Measurements from ENCODE around the gene RILPL2.

The RILPL2 gene

GRCh38 chr12:123445388-123446332 lies 9.2 kb upstream of the RILPL2 start:
- TF ChIP-seq RAD21 (IDR thresholded peaks at IDR 0.05; ENCODE audit: low read depth) (no peak), FOXM1 (IDR thresholded peaks at IDR 0.05; ENCODE audit: borderline replicate concordance, low read depth) (no peak), NFIC (IDR thresholded peaks at IDR 0.05) (no peak), REST (IDR thresholded peaks at IDR 0.05; ENCODE audit: low read depth) (no peak), USF1 (IDR thresholded peaks at IDR 0.05) (no peak), CREB1 (IDR thresholded peaks at IDR 0.05; ENCODE audit: low read depth) (no peak), YY1 (IDR thresholded peaks at IDR 0.05; ENCODE audit: low read depth) (no peak), CEBPB (IDR thresholded peaks at IDR 0.05) (no peak)
- TF ChIP-seq, protein P1, sequence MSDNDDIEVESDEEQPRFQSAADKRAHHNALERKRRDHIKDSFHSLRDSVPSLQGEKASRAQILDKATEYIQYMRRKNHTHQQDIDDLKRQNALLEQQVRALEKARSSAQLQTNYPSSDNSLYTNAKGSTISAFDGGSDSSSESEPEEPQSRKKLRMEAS (IDR thresholded peaks at IDR 0.05): no peak

DNA sequence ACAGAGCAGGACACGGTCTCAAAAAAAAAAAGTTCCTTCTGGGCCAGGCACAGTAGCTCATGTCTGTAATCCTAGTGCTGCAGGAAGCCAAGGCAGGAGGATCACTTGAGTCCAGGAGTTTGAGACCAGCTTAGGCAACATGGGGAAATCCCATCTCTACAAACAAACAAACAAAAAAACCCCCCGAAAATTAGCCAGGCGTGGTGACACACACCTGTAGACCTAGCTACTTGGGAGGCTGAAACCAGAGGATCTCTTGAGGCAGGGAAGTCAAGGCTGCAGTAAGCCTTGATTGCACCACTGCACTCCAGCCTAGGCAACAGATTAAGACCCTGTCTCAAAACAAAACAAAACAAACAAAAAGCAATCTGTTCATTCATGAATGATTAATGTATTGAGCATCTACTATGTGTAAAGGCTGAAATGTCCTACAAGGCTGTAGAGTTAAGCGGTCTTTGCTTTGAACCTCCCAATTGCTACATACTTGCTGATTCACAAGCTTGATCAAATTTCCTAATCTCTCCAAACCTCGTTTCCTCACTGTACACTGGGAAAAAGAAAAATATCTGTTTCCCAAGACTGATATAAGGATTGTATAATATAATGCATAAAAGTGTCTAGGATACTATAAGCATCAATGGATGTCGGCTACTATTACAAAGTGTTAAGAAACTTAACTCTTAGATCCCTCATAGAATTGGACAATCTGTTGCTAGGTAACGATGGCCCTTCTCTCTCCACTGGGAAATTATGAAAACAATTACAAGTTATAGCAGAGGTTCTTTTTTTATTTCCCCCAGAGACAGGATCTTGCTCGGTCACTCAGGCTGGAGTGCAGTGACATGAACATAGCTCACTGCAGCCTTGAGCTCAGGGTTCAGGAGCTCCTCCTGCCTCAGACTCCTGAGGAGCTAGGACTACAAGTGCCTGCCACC lies 7.9 kb upstream of the RILPL2 start:
- no peak for TF ChIP-seq FOXM1 (IDR thresholded peaks at IDR 0.05; ENCODE audit: borderline replicate concordance, low read depth)
- no peak for TF ChIP-seq ZBTB7A (IDR thresholded peaks at IDR 0.05; ENCODE audit: low read depth)
- no peak for TF ChIP-seq TAF1 (IDR thresholded peaks at IDR 0.05; ENCODE audit: low read depth)
- TF ChIP-seq, protein P1 (IDR thresholded peaks at IDR 0.05): no peak

GRCh38 chr12:123442774-123443173 lies 6.3 kb upstream of the RILPL2 start:
- no peak for TF ChIP-seq RAD21 (IDR thresholded peaks at IDR 0.05; ENCODE audit: low read depth)
- no peak for TF ChIP-seq USF1 (IDR thresholded peaks at IDR 0.05)
- TF ChIP-seq TCF12 (IDR thresholded peaks at IDR 0.05; ENCODE audit: low read depth): no peak
- TF ChIP-seq FOXM1 (IDR thresholded peaks at IDR 0.05; ENCODE audit: borderline replicate concordance, low read depth): no peak
- TF ChIP-seq CEBPB (IDR thresholded peaks at IDR 0.05): no peak
- TF ChIP-seq NFIC (IDR thresholded peaks at IDR 0.05): no peak
- TF ChIP-seq YY1 (IDR thresholded peaks at IDR 0.05; ENCODE audit: low read depth): no peak
- TF ChIP-seq CREB1 (IDR thresholded peaks at IDR 0.05; ENCODE audit: low read depth): no peak
- TF ChIP-seq TAF1 (IDR thresholded peaks at IDR 0.05; ENCODE audit: low read depth): no peak
- no peak for TF ChIP-seq TEAD4 (IDR thresholded peaks at IDR 0.05)
- no peak for TF ChIP-seq EP300 (IDR thresholded peaks at IDR 0.05; ENCODE audit: borderline replicate concordance)
- TF ChIP-seq, protein P1 (IDR thresholded peaks at IDR 0.05): no peak
- no peak for TF ChIP-seq EGR1 (IDR thresholded peaks at IDR 0.05)
- no peak for TF ChIP-seq REST (IDR thresholded peaks at IDR 0.05; ENCODE audit: low read depth)
- no peak for TF ChIP-seq ZBTB7A (IDR thresholded peaks at IDR 0.05; ENCODE audit: low read depth)

DNA sequence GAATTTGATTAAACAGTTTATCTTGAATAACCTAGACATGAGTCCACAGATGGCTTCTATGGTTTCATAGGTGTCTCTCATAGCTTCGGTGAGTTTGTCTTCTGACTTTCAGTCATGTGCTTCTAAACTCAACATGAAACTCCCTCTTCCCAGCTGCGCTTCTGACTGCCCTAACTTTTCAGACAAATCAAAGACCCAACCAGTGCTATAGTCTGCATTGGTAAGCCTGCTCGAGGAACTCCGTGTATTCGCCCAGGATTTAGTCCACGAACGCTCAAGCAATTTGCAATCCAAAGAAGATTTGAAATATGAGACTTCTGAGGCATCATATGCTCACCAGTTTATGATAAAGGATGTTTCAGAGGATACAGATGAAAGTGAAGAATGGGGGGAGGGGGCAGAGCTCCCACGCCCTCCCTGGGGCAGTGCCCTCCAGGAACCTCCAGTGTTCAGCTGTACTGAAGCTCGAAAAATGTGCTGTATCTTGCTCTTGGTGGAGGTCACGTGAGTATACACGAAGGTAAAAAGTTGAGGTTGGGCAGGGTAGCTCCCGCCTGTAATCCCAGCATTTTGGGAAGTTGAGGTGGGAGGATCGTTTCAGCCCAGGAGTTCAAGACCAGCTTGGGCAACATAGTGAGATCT lies 5.2 kb upstream of the RILPL2 start:
- TF ChIP-seq USF1 (IDR thresholded peaks at IDR 0.05) (no peak), EGR1 (IDR thresholded peaks at IDR 0.05) (no peak), YY1 (IDR thresholded peaks at IDR 0.05; ENCODE audit: low read depth) (no peak), FOXM1 (IDR thresholded peaks at IDR 0.05; ENCODE audit: borderline replicate concordance, low read depth) (no peak), CREB1 (IDR thresholded peaks at IDR 0.05; ENCODE audit: low read depth) (no peak), RAD21 (IDR thresholded peaks at IDR 0.05; ENCODE audit: low read depth) (no peak), EP300 (IDR thresholded peaks at IDR 0.05; ENCODE audit: borderline replicate concordance) (no peak), REST (IDR thresholded peaks at IDR 0.05; ENCODE audit: low read depth) (no peak), TAF1 (IDR thresholded peaks at IDR 0.05; ENCODE audit: low read depth) (no peak), TCF12 (IDR thresholded peaks at IDR 0.05; ENCODE audit: low read depth) (no peak), TEAD4 (IDR thresholded peaks at IDR 0.05) (no peak)
- TF ChIP-seq, protein P1 (IDR thresholded peaks at IDR 0.05): no peak

Data from Ishikawa (cell line).